Measurements from ENCODE around the gene MYO18B.

DNA sequence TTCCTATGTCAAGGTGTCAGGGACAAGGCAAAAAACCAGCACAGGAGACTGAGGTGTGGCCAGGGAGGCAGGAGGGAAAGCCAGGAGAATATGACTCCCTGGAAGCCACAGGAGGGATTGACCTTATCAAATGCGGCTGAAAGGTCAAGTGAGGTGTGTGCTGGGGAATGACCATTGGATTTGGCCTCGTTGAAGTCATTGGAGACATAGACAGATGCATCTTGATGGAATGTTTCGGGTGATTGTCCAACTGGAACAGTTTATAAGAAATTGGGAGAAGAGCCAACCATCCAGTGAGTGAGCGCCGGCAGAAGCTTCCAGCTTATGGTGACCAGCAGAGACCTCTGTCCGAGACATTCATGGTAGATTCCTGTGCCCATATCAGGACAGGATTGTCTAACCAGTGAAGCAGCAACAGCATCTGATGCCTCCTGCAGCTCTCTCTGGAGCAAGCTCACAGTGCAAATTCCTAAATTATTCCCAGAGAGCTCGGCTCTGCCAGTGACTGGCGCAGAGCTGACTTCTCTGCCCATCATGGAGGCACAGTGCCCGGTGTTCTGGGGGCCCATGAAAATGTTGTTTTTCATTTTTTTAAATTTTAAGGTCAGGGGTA lies 95.4 kb downstream of the MYO18B start:
- no peak for TF ChIP-seq POLR2A (IDR thresholded peaks at IDR 0.05)
- TF ChIP-seq, protein P1, sequence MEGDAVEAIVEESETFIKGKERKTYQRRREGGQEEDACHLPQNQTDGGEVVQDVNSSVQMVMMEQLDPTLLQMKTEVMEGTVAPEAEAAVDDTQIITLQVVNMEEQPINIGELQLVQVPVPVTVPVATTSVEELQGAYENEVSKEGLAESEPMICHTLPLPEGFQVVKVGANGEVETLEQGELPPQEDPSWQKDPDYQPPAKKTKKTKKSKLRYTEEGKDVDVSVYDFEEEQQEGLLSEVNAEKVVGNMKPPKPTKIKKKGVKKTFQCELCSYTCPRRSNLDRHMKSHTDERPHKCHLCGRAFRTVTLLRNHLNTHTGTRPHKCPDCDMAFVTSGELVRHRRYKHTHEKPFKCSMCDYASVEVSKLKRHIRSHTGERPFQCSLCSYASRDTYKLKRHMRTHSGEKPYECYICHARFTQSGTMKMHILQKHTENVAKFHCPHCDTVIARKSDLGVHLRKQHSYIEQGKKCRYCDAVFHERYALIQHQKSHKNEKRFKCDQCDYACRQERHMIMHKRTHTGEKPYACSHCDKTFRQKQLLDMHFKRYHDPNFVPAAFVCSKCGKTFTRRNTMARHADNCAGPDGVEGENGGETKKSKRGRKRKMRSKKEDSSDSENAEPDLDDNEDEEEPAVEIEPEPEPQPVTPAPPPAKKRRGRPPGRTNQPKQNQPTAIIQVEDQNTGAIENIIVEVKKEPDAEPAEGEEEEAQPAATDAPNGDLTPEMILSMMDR (IDR thresholded peaks at IDR 0.05) = no peak
- no peak for TF ChIP-seq EP300 (IDR thresholded peaks at IDR 0.05)

All from ovary (tissue), 3 donors.